SK-N-SH (cell line): ENCODE results near the gene IGSF9. TPM values are rescaled to one million over a fixed set of nuclear protein-coding genes. Genes with fewer than 3 reads are reported as not detected.

Source experiments
- CTCF ChIA-PET: fragments of 300-600, 350-600 bp; formaldehyde crosslinking; extraction: SDS; loops from one replicate; lab custom pipeline; 2021; lab: Yijun Ruan, JAX
- POLR2A ChIA-PET: fragments of 350-600 bp; sonication (Branson Sonifier 250); formaldehyde crosslinking; extraction: SDS; loops from one replicate; lab custom pipeline; 2020; ENCODE audit warnings: antibody characterized with exemption, inconsistent platforms; lab: Yijun Ruan, JAX
- DNase-seq: peaks from one replicate; pipeline ENCODE4 v3.0.0; 2012
- H2AFZ ChIP-seq: fragments of 200-600 bp; sonication (generic); 2 replicates; pipeline ENCODE4 v1.8.1; 2016; ENCODE audit warnings: antibody characterized with exemption, mild to moderate bottlenecking, low read depth
- H3F3A ChIP-seq: fragments of 200-600 bp; sonication (generic); replicated peaks from 2 replicates; pipeline ENCODE3; 2016; ENCODE audit warnings: antibody characterized with exemption, mild to moderate bottlenecking; ENCODE audit not compliant: insufficient read depth
- H3K27ac ChIP-seq, 2 experiments: fragments of 200-500 bp in 1 of 2; fragments of 200-600 bp in 1 of 2; sonication (Bioruptor generic) in 1 of 2; sonication (generic), shearing (Covaris generic) in 1 of 2; 2 replicates each; pipeline versions ENCODE4 v1.5.1 to v1.6.1; 2014 to 2016; ENCODE audit warnings: low read depth in 2 of 2, inconsistent platforms in 1 of 2, low read length in 1 of 2, mild to moderate bottlenecking in 1 of 2, mixed read lengths in 1 of 2
- H3K27me3 ChIP-seq: fragments of 200-600 bp; sonication (generic), shearing (Covaris generic); 2 replicates; pipeline ENCODE4 v1.6.1; 2016; ENCODE audit warnings: mixed run types; ENCODE audit not compliant: insufficient read depth
- H3K36me3 ChIP-seq, 2 experiments: fragments of 200-500 bp in 1 of 2; fragments of 200-600 bp in 1 of 2; sonication (Bioruptor generic) in 1 of 2; sonication (generic) in 1 of 2; replicated peaks in 1 of 2; 2 replicates each; pipeline versions ENCODE3 to v1.5.1; 2014 to 2016; ENCODE audit warnings: low read length in 1 of 2, mild to moderate bottlenecking in 1 of 2; ENCODE audit not compliant: insufficient read depth in 2 of 2, control insufficient read depth in 1 of 2
- H3K4me1 ChIP-seq, 2 experiments: fragments of 200-500 bp in 1 of 2; fragments of 200-600 bp in 1 of 2; sonication (Bioruptor generic) in 1 of 2; sonication (generic), shearing (Covaris generic) in 1 of 2; 2 replicates each; pipeline versions ENCODE4 v1.5.1 to v1.6.1; 2014 to 2016; ENCODE audit warnings: low read depth in 1 of 2, low read length in 1 of 2, mixed run types in 1 of 2; ENCODE audit not compliant: insufficient read depth in 2 of 2, control insufficient read depth in 1 of 2
- H3K4me2 ChIP-seq: fragments of 200-600 bp; sonication (generic), shearing (Covaris generic); 2 replicates; pipeline ENCODE4 v1.6.1; 2017; ENCODE audit warnings: mixed run types
- H3K4me3 ChIP-seq, 2 experiments: fragments of 200-500 bp in 1 of 2; fragments of 200-600 bp in 1 of 2; sonication (Bioruptor generic) in 1 of 2; sonication (generic), shearing (Covaris generic) in 1 of 2; 2 replicates each; pipeline versions ENCODE4 v1.5.1 to v1.8.1; 2014 to 2016; ENCODE audit warnings: low read depth in 2 of 2, inconsistent platforms in 1 of 2, low read length in 1 of 2, mild to moderate bottlenecking in 1 of 2, mixed read lengths in 1 of 2, moderate library complexity in 1 of 2
- H3K79me2 ChIP-seq: fragments of 200-600 bp; sonication (generic); 2 replicates; pipeline ENCODE4 v1.8.1; 2017; ENCODE audit warnings: mild to moderate bottlenecking; ENCODE audit not compliant: insufficient read depth
- H3K9ac ChIP-seq: fragments of 200-600 bp; sonication (generic); 2 replicates; pipeline ENCODE4 v1.6.1; 2017; ENCODE audit warnings: mixed run types
- H3K9me2 ChIP-seq: fragments of 200-600 bp; sonication (generic); 2 replicates; pipeline ENCODE4 v1.6.1; 2017; ENCODE audit warnings: mixed run types
- H3K9me3 ChIP-seq: fragments of 200-600 bp; sonication (generic); 2 replicates; pipeline ENCODE4 v1.6.1; 2017; ENCODE audit warnings: mixed run types, mild to moderate bottlenecking, moderate library complexity
- H4K20me1 ChIP-seq: fragments of 200-600 bp; sonication (generic); 2 replicates; pipeline ENCODE4 v1.6.1; 2017; ENCODE audit warnings: mild to moderate bottlenecking, mixed run types; ENCODE audit not compliant: insufficient read depth
- ELF1 ChIP-seq: IDR thresholded peaks from 2 replicates; pipeline ENCODE4 v1.4.0; 2012
- FOSL2 ChIP-seq: IDR thresholded peaks from 2 replicates; pipeline ENCODE4 v1.4.0; 2012; ENCODE audit warnings: low read depth, mild to moderate bottlenecking, moderate library complexity, borderline replicate concordance
- FOXM1 ChIP-seq: IDR thresholded peaks from 2 replicates; pipeline ENCODE4 v1.4.0; 2012; ENCODE audit warnings: low read depth, mild to moderate bottlenecking
- GABPA ChIP-seq: IDR thresholded peaks from 2 replicates; pipeline ENCODE4 v1.4.0; 2012; ENCODE audit warnings: low read depth, mild to moderate bottlenecking
- MEF2A ChIP-seq: IDR thresholded peaks from 2 replicates; pipeline ENCODE4 v1.4.0; 2012; ENCODE audit warnings: low read depth, borderline replicate concordance
- MXI1 ChIP-seq: IDR thresholded peaks from 2 replicates; pipeline ENCODE4 v1.6.1; 2012; ENCODE audit warnings: mild to moderate bottlenecking, low read depth, low read length, improper control_type of control experiment
- NRF1 ChIP-seq: IDR thresholded peaks from 2 replicates; pipeline ENCODE4 v1.6.1; 2012; ENCODE audit warnings: low read depth, mild to moderate bottlenecking, low read length
- POLR2AphosphoS5 ChIP-seq: IDR thresholded peaks from 2 replicates; pipeline ENCODE4 v1.6.1; 2012; ENCODE audit warnings: low read depth, low read length
- RAD21 ChIP-seq: IDR thresholded peaks from 2 replicates; pipeline ENCODE4 v1.6.1; 2012; ENCODE audit warnings: mild to moderate bottlenecking, low read length
- RCOR1 ChIP-seq: fragments of 150-350 bp; IDR thresholded peaks from 2 replicates; pipeline ENCODE4 v1.6.1; 2017; ENCODE audit warnings: antibody characterized with exemption, low read length
- REST ChIP-seq: IDR thresholded peaks from 2 replicates; pipeline ENCODE4 v1.6.1; 2012; ENCODE audit warnings: mild to moderate bottlenecking, low read depth, low read length, moderate library complexity
- RFX5 ChIP-seq: IDR thresholded peaks from 2 replicates; pipeline ENCODE4 v1.6.1; 2012; ENCODE audit warnings: mild to moderate bottlenecking, improper control_type of control experiment, low read length
- SIN3A ChIP-seq: IDR thresholded peaks from 2 replicates; pipeline ENCODE4 v1.6.1; 2012; ENCODE audit warnings: low read depth, mild to moderate bottlenecking, low read length, moderate library complexity, borderline replicate concordance
- TCF12 ChIP-seq: IDR thresholded peaks from 2 replicates; pipeline ENCODE4 v1.4.0; 2012
- WGBS: methylation state at CpG from one replicate; pipeline ENCODE4 v1.1.6; 2017; ENCODE audit warnings: low lambda C conversion rate; 5-methylcytosine and 5-hydroxymethylcytosine counted together
- polyA plus RNA-seq, 3 experiments: library from polyadenylated mRNA; depleted of rRNA; stranded (reverse); fragments of >200 nt; gene quantifications; 2 replicates each; pipeline ENCODE4 v1.2.3, GENCODE V29; 2012
- TF ChIP-seq, protein P1 (sequence below): IDR thresholded peaks from 2 replicates; pipeline ENCODE4 v1.4.0; 2012; ENCODE audit warnings: low read depth, borderline replicate concordance
- TF ChIP-seq, protein P2 (sequence below): IDR thresholded peaks from 2 replicates; pipeline ENCODE4 v1.4.0; 2012; ENCODE audit warnings: low read depth, borderline replicate concordance
- TF ChIP-seq, protein P3 (sequence below): fragments of 200-600 bp; sonication (generic); IDR thresholded peaks from 2 replicates; pipeline ENCODE4 v1.6.1; 2017; ENCODE audit warnings: antibody characterized with exemption, mild to moderate bottlenecking, moderate library complexity
- TF ChIP-seq, protein P4 (sequence below): fragments of 150-350 bp; IDR thresholded peaks from 2 replicates; pipeline ENCODE4 v1.6.1; 2017; ENCODE audit warnings: antibody characterized with exemption, low read length, low read depth, borderline replicate concordance

The IGSF9 gene
- polyA plus RNA-seq, 1 of the 3 experiments (the other 2 are of a cell fraction) = 2.4 TPM

DNA sequence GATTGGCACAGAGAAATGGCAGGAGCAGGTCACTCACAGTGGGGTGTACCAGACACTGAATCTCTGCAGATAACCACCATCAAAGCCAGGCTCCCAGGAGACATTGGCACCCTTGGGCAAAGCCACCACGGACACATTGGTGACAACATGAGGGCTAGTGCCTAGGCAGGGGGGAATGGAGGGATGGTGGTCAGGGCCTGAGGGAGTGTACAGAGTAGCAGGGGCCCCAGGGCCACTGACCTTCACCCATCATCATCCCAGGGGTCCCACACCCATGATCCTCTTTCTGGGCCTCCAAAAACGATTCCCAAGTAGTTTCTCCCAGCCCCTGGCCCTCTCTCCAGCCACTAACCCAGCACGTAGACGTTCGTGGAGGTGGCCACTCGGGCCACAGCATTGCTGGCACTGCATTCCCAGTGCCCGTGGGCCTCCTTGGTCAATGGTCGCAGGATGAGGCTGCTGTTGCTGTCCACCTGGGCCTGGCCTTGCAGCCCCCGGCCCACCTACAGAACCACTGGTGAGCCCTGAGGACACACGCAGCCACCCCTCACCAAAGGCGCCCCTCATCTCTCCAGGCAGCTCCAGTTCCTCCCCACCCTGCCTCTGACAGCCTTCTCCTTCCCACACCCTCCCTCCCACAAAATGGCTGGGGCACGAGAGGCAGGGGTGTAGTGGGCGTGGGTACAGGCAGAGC lies 14.2 kb downstream of the IGSF9 start:
- POLR2A ChIA-PET = no interaction called here
- H3K4me3 ChIP-seq = no peak overlapping the region
- no peak for TF ChIP-seq ELF1
- no peak for TF ChIP-seq REST
- no peak for TF ChIP-seq RCOR1
- TF ChIP-seq POLR2AphosphoS5 = no peak

GRCh38 chr1:159930634-159931033 lies 14.8 kb downstream of the IGSF9 start:
- WGBS = 92% methylated on average over 6 of the region's 8 CpGs
- Histone ChIP-seq H2AFZ (no peak overlapping the region), H3K4me3 (no peak overlapping the region), H3K27me3 (no peaks in the 10 kb centered on the region), H3K4me2 (no peak overlapping the region), H3K79me2 (peaks cover 7% of the 10 kb centered on the region; the same call in 1 of the 2 replicates), H3K4me1 (peaks cover 0 to 7% of the 10 kb centered on the region in 2 experiments; a peak in 1 of 4 replicates), H3F3A (no peaks in the 10 kb centered on the region), H3K9me2 (no peaks in the 10 kb centered on the region), H3K27ac (no peak overlapping the region), H3K9ac (no peak overlapping the region), H3K9me3 (no peaks in the 10 kb centered on the region), H4K20me1 (no peaks in the 10 kb centered on the region), H3K36me3 (no peaks in the 10 kb centered on the region)
- ChIA-PET POLR2A (no interaction called here), CTCF (interaction anchor here (1.1 to 22.3 kb wide), 3 partner anchors 75 to 150 kb away, joined by 3 to 460 read pairs (median 4); partner anchors contain the start of gene DUSP23)
- no peak for DNase-seq
- TF ChIP-seq MEF2A = no peak
- no peak for TF ChIP-seq FOXM1
- TF ChIP-seq, protein P1, sequence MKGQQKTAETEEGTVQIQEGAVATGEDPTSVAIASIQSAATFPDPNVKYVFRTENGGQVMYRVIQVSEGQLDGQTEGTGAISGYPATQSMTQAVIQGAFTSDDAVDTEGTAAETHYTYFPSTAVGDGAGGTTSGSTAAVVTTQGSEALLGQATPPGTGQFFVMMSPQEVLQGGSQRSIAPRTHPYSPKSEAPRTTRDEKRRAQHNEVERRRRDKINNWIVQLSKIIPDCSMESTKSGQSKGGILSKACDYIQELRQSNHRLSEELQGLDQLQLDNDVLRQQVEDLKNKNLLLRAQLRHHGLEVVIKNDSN = no peak
- TF ChIP-seq, protein P2, sequence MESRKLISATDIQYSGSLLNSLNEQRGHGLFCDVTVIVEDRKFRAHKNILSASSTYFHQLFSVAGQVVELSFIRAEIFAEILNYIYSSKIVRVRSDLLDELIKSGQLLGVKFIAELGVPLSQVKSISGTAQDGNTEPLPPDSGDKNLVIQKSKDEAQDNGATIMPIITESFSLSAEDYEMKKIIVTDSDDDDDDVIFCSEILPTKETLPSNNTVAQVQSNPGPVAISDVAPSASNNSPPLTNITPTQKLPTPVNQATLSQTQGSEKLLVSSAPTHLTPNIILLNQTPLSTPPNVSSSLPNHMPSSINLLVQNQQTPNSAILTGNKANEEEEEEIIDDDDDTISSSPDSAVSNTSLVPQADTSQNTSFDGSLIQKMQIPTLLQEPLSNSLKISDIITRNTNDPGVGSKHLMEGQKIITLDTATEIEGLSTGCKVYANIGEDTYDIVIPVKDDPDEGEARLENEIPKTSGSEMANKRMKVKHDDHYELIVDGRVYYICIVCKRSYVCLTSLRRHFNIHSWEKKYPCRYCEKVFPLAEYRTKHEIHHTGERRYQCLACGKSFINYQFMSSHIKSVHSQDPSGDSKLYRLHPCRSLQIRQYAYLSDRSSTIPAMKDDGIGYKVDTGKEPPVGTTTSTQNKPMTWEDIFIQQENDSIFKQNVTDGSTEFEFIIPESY = no peak
- TF ChIP-seq FOSL2 = no peak
- TF ChIP-seq SIN3A = no peak
- no peak for TF ChIP-seq RAD21
- TF ChIP-seq, protein P3, sequence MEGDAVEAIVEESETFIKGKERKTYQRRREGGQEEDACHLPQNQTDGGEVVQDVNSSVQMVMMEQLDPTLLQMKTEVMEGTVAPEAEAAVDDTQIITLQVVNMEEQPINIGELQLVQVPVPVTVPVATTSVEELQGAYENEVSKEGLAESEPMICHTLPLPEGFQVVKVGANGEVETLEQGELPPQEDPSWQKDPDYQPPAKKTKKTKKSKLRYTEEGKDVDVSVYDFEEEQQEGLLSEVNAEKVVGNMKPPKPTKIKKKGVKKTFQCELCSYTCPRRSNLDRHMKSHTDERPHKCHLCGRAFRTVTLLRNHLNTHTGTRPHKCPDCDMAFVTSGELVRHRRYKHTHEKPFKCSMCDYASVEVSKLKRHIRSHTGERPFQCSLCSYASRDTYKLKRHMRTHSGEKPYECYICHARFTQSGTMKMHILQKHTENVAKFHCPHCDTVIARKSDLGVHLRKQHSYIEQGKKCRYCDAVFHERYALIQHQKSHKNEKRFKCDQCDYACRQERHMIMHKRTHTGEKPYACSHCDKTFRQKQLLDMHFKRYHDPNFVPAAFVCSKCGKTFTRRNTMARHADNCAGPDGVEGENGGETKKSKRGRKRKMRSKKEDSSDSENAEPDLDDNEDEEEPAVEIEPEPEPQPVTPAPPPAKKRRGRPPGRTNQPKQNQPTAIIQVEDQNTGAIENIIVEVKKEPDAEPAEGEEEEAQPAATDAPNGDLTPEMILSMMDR = no peak
- no peak for TF ChIP-seq RFX5
- TF ChIP-seq, protein P4, sequence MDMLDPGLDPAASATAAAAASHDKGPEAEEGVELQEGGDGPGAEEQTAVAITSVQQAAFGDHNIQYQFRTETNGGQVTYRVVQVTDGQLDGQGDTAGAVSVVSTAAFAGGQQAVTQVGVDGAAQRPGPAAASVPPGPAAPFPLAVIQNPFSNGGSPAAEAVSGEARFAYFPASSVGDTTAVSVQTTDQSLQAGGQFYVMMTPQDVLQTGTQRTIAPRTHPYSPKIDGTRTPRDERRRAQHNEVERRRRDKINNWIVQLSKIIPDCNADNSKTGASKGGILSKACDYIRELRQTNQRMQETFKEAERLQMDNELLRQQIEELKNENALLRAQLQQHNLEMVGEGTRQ = no peak
- no peak for TF ChIP-seq MXI1
- no peak for TF ChIP-seq RCOR1
- TF ChIP-seq TCF12 = no peak
- no peak for TF ChIP-seq NRF1
- no peak for TF ChIP-seq GABPA

More for the DNA sequence above, 14.2 kb downstream of the IGSF9 start:
- no peaks in the 10 kb centered on the region for H3F3A ChIP-seq
- no peaks in the 10 kb centered on the region for H3K9me2 ChIP-seq
- no peaks in the 10 kb centered on the region for H3K9me3 ChIP-seq
- CTCF ChIA-PET = interaction anchor here (1.0 to 22.3 kb wide), 3 partner anchors 43 to 151 kb away, joined by 3 to 460 read pairs (median 3); partner anchors contain the start of gene DUSP23
- no peaks in the 10 kb centered on the region for H4K20me1 ChIP-seq
- H3K4me2 ChIP-seq = no peak overlapping the region
- H3K36me3 ChIP-seq = no peaks in the 10 kb centered on the region
- no peak overlapping the region for H2AFZ ChIP-seq
- H3K27me3 ChIP-seq = no peaks in the 10 kb centered on the region
- peaks cover under 1% of the 10 kb centered on the region; the same call in 1 of the 2 replicates for H3K79me2 ChIP-seq
- peaks cover 0 to 1% of the 10 kb centered on the region in 2 experiments; a peak in 1 of 4 replicates for H3K4me1 ChIP-seq
- DNase-seq = no peak
- no peak overlapping the region for H3K27ac ChIP-seq
- 87% methylated on average over 5 of the region's 13 CpGs for WGBS
- H3K9ac ChIP-seq = no peak overlapping the region
